Ishikawa (cell line): Measurements from ENCODE around the gene CYP3A7.

ENCODE experiments used
- CEBPB ChIP-seq: IDR thresholded peaks from 2 replicates; pipeline ENCODE4 v1.6.1; 2012
- CREB1 ChIP-seq: IDR thresholded peaks from 2 replicates; pipeline ENCODE4 v1.6.1; 2012; ENCODE audit warnings: low read depth
- EGR1 ChIP-seq: IDR thresholded peaks from 2 replicates; pipeline ENCODE4 v1.6.1; 2012
- EP300 ChIP-seq: IDR thresholded peaks from 2 replicates; pipeline ENCODE4 v1.6.1; 2012; ENCODE audit warnings: borderline replicate concordance
- FOXM1 ChIP-seq: IDR thresholded peaks from 2 replicates; pipeline ENCODE4 v1.6.1; 2012; ENCODE audit warnings: low read depth, borderline replicate concordance
- NFIC ChIP-seq: IDR thresholded peaks from 2 replicates; pipeline ENCODE4 v1.6.1; 2012
- RAD21 ChIP-seq: IDR thresholded peaks from 2 replicates; pipeline ENCODE4 v1.6.1; 2012; ENCODE audit warnings: low read depth
- REST ChIP-seq: IDR thresholded peaks from 2 replicates; pipeline ENCODE4 v1.6.1; 2012; ENCODE audit warnings: low read depth, mild to moderate bottlenecking
- TAF1 ChIP-seq: IDR thresholded peaks from 2 replicates; pipeline ENCODE4 v1.6.1; 2012; ENCODE audit warnings: low read depth, mild to moderate bottlenecking
- TEAD4 ChIP-seq: IDR thresholded peaks from 2 replicates; pipeline ENCODE4 v1.6.1; 2012
- YY1 ChIP-seq: IDR thresholded peaks from 2 replicates; pipeline ENCODE4 v1.6.1; 2012; ENCODE audit warnings: low read depth
- ZBTB7A ChIP-seq: IDR thresholded peaks from 2 replicates; pipeline ENCODE4 v1.6.1; 2012; ENCODE audit warnings: low read depth
- TF ChIP-seq, protein P1 (sequence below): IDR thresholded peaks from 2 replicates; pipeline ENCODE4 v1.6.1; 2012

DNA sequence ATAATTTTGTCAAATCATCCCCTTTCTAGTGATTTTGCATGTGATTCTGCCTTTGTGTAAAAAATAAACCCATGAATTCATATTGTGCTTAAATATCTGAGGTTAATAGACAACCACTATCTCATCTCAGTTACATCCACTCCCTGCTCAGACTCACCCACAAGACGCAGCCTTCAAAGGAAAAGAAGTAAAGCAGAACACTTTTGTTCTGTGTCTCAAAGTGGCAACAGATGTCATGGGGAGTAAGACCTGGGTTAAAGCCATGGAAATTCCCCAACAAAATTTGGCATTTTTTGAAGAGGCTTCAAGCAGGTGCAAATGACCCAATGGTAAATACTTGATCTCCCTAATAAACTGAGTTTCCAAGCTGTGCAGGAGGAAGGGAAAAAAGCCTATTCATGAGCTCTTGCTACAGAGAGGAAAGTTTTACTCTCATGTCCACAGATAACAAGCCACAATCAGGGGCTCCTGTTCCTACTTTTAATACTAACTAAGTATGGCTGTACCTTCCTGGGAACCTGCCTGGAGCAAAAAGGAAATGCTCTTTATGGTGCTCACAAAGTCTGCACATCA is 4.7 kb downstream of the CYP3A7 start:
- no peak for TF ChIP-seq YY1
- no peak for TF ChIP-seq CREB1
- no peak for TF ChIP-seq NFIC
- TF ChIP-seq EP300 = no peak
- TF ChIP-seq, protein P1, sequence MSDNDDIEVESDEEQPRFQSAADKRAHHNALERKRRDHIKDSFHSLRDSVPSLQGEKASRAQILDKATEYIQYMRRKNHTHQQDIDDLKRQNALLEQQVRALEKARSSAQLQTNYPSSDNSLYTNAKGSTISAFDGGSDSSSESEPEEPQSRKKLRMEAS = no peak
- no peak for TF ChIP-seq FOXM1
- TF ChIP-seq REST = no peak
- no peak for TF ChIP-seq CEBPB
- TF ChIP-seq TEAD4 = no peak
- no peak for TF ChIP-seq RAD21
- no peak for TF ChIP-seq EGR1
- TF ChIP-seq ZBTB7A = no peak
- TF ChIP-seq TAF1 = no peak
